GM23248 (cell line): ENCODE measurements around the gene EPHA3.

Source experiments
- EZH2 ChIP-seq: fragments of 200-600 bp; sonication (generic); IDR thresholded peaks from 2 replicates; pipeline ENCODE4 v1.6.1; 2018; ENCODE audit warnings: antibody characterized with exemption, mild to moderate bottlenecking; ENCODE audit not compliant: insufficient read depth, poor library complexity, severe bottlenecking
- EZH2phosphoT487 ChIP-seq: fragments of 200-600 bp; sonication (generic); IDR thresholded peaks from 2 replicates; pipeline ENCODE4 v1.6.1; 2018; ENCODE audit warnings: antibody characterized with exemption, moderate library complexity, mild to moderate bottlenecking, low read depth; ENCODE audit not compliant: insufficient read depth

- no peak for TF ChIP-seq EZH2phosphoT487
- TF ChIP-seq EZH2, result no peak
These were observed 418.2 kb downstream of the EPHA3 start for GRCh38 chr3:89525609-89526008.
